WTC11 (cell line): Measurements from ENCODE around the gene ATR. TPM values are rescaled to one million over a fixed set of nuclear protein-coding genes. Genes with fewer than 3 reads are reported as not detected.

ENCODE experiments used
- ATAC-seq: fragments of 200-7000 bp; cut with Tn5 transposase; 2 replicates; pipeline ENCODE4 v1.10.0; 2021; ENCODE audit warnings: mild to moderate bottlenecking, moderate library complexity
- CTCF ChIA-PET: fragments of 300-600 bp; sonication (Branson Sonifier 250); formaldehyde crosslinking; loops from one replicate; lab custom pipeline; 2021; ENCODE audit warnings: antibody characterized with exemption; lab: Charles Lee
- POLR2A ChIA-PET: fragments of 350-600 bp; sonication (Branson Sonifier 250); formaldehyde crosslinking; loops from one replicate; lab custom pipeline; 2021; ENCODE audit warnings: antibody characterized with exemption; lab: Charles Lee
- DNase-seq: peaks from one replicate; pipeline ENCODE4 v3.0.0; 2021; ENCODE audit warnings: low spot score
- H3K27ac Mint-ChIP-seq: 2 replicates; pipeline ENCODE4 v1.8.0; 2021; ENCODE audit warnings: mixed read lengths
- H3K27me3 Mint-ChIP-seq: 2 replicates; pipeline ENCODE4 v1.8.0; 2021; ENCODE audit warnings: low read depth, mild to moderate bottlenecking, moderate library complexity, mixed read lengths
- H3K36me3 Mint-ChIP-seq: 2 replicates; pipeline ENCODE4 v1.8.0; 2021; ENCODE audit warnings: mixed read lengths
- H3K4me1 Mint-ChIP-seq: 2 replicates; pipeline ENCODE4 v1.8.0; 2022; ENCODE audit warnings: mixed read lengths
- H3K4me3 Mint-ChIP-seq: 2 replicates; pipeline ENCODE4 v1.8.0; 2021; ENCODE audit warnings: mild to moderate bottlenecking, moderate library complexity, mixed read lengths
- H3K9me3 Mint-ChIP-seq: 2 replicates; pipeline ENCODE4 v1.8.0; 2021; ENCODE audit warnings: mixed read lengths
- CREB1 ChIP-seq: sonication (generic); formaldehyde crosslinking; IDR thresholded peaks from 2 replicates; pipeline ENCODE4 v1.8.0; 2023; ENCODE audit warnings: mild to moderate bottlenecking, missing genetic modification reagents
- NFATC4 ChIP-seq: fragments of 250-450 bp; sonication (Bioruptor Pico); IDR thresholded peaks from 2 replicates; pipeline ENCODE4 v1.9.0; 2021; ENCODE audit warnings: mild to moderate bottlenecking
- NFE2L1 ChIP-seq: sonication (generic); formaldehyde crosslinking; IDR thresholded peaks from 2 replicates; pipeline ENCODE4 v1.8.1; 2023; ENCODE audit warnings: missing genetic modification reagents
- OVOL2 ChIP-seq: fragments of 250-450 bp; sonication (Bioruptor Pico); IDR thresholded peaks from 2 replicates; pipeline ENCODE4 v1.9.0; 2021; ENCODE audit warnings: mild to moderate bottlenecking, borderline replicate concordance
- RORB ChIP-seq: fragments of 250-450 bp; sonication (Bioruptor Pico); IDR thresholded peaks from 2 replicates; pipeline ENCODE4 v1.9.0; 2021; ENCODE audit warnings: mild to moderate bottlenecking
- TP53 ChIP-seq: sonication (generic); formaldehyde crosslinking; IDR thresholded peaks from 2 replicates; pipeline ENCODE4 v1.8.1; 2023; ENCODE audit warnings: mild to moderate bottlenecking, missing genetic modification reagents
- ZNF423 ChIP-seq: fragments of 250-450 bp; sonication (Bioruptor Pico); IDR thresholded peaks from 2 replicates; pipeline ENCODE4 v2.1.2; 2022; ENCODE audit warnings: mild to moderate bottlenecking, moderate library complexity
- total RNA-seq: library from RNA; stranded (reverse); gene quantifications from 3 replicates; pipeline ENCODE4 v1.2.3, GENCODE V29; 2021
- TF ChIP-seq, protein P1 (sequence below): sonication (generic); formaldehyde crosslinking; IDR thresholded peaks from 2 replicates; pipeline ENCODE4 v1.8.0; 2023; ENCODE audit warnings: missing genetic modification reagents, mild to moderate bottlenecking, borderline replicate concordance
- TF ChIP-seq, protein P2 (sequence below): sonication (generic); formaldehyde crosslinking; IDR thresholded peaks from 2 replicates; pipeline ENCODE4 v1.8.1; 2022; ENCODE audit warnings: missing genetic modification reagents, borderline replicate concordance
- TF ChIP-seq, protein P3 (sequence below): sonication (generic); formaldehyde crosslinking; IDR thresholded peaks from 2 replicates; pipeline ENCODE4 v1.8.0; 2023; ENCODE audit warnings: mild to moderate bottlenecking, missing genetic modification reagents
- TF ChIP-seq, protein P4 (sequence below): sonication (generic); formaldehyde crosslinking; IDR thresholded peaks from 2 replicates; pipeline ENCODE4 v1.8.0; 2022; ENCODE audit warnings: mild to moderate bottlenecking, missing genetic modification reagents
- TF ChIP-seq, protein P5 (sequence below): fragments of 200-600 bp; IDR thresholded peaks from 2 replicates; pipeline ENCODE4 v1.8.0; 2022; ENCODE audit warnings: antibody characterized with exemption
- TF ChIP-seq, protein P6 (sequence below): sonication (generic); formaldehyde crosslinking; conservative IDR thresholded peaks from 2 replicates; pipeline ENCODE4 v1.8.1; 2023; ENCODE audit warnings: mild to moderate bottlenecking, low read depth, missing genetic modification reagents, moderate library complexity

The ATR gene
- total RNA-seq, 1 experiment from 2014 or later, result 26.7 TPM

DNA sequence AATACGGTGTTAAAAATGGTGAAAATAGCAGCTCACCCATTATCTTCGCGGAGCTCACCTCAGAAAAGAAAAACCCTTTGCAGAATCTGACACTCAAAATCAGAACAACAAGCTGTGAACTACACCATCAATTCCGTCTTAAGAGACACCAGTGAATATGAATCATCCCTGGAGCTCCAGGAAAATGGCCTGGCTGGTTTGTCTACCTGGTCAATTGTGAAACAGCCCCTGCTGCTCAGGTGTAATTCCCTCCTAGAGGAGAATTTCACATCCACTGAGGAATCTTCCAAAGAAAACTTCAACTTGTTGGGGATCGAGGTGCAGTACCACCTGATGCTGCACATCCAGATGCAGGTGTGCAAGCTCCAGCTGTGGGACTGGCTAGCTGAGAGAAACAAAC lies 127.7 kb downstream of the ATR start:
- H3K36me3 Mint-ChIP-seq, result peaks cover 3% of the 10 kb centered on the region; the same call in 1 of the 2 replicates

DNA sequence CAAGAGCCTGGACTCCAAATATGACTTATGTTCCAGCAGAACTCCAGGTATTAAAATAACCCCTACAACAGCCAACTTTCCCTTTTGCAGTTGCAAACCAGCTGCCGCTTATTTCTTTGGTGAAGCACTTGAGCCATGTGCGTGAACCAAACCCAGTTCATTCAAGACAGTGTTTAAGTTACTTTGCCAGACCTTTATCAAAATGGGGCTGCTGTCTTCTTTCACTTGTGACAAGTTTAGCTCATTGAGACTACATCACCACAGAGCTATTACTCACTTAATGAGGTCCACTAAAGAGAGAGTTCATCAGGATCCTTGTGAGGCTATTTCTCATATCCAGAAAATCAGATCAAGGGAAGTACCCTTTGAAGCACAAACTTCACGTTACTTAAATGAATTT lies 128.3 kb downstream of the ATR start:
- CTCF ChIA-PET, result no interaction called here
- DNase-seq (no peak), ATAC-seq (no peak)
- H3K4me3 Mint-ChIP-seq, result no peak overlapping the region
- peaks cover 3% of the 10 kb centered on the region; the same call in 1 of the 2 replicates for H3K36me3 Mint-ChIP-seq
- no peaks in the 10 kb centered on the region for H3K9me3 Mint-ChIP-seq
- POLR2A ChIA-PET, result no interaction called here
- H3K27me3 Mint-ChIP-seq, result no peaks in the 10 kb centered on the region; the same call in 1 of the 2 replicates
- H3K27ac Mint-ChIP-seq, result no peak overlapping the region
- TF ChIP-seq, protein P1, sequence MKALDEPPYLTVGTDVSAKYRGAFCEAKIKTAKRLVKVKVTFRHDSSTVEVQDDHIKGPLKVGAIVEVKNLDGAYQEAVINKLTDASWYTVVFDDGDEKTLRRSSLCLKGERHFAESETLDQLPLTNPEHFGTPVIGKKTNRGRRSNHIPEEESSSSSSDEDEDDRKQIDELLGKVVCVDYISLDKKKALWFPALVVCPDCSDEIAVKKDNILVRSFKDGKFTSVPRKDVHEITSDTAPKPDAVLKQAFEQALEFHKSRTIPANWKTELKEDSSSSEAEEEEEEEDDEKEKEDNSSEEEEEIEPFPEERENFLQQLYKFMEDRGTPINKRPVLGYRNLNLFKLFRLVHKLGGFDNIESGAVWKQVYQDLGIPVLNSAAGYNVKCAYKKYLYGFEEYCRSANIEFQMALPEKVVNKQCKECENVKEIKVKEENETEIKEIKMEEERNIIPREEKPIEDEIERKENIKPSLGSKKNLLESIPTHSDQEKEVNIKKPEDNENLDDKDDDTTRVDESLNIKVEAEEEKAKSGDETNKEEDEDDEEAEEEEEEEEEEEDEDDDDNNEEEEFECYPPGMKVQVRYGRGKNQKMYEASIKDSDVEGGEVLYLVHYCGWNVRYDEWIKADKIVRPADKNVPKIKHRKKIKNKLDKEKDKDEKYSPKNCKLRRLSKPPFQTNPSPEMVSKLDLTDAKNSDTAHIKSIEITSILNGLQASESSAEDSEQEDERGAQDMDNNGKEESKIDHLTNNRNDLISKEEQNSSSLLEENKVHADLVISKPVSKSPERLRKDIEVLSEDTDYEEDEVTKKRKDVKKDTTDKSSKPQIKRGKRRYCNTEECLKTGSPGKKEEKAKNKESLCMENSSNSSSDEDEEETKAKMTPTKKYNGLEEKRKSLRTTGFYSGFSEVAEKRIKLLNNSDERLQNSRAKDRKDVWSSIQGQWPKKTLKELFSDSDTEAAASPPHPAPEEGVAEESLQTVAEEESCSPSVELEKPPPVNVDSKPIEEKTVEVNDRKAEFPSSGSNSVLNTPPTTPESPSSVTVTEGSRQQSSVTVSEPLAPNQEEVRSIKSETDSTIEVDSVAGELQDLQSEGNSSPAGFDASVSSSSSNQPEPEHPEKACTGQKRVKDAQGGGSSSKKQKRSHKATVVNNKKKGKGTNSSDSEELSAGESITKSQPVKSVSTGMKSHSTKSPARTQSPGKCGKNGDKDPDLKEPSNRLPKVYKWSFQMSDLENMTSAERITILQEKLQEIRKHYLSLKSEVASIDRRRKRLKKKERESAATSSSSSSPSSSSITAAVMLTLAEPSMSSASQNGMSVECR, result no peak
- no peak for TF ChIP-seq NFE2L1 (CRISPR knock-in tag)
- TF ChIP-seq, protein P2, sequence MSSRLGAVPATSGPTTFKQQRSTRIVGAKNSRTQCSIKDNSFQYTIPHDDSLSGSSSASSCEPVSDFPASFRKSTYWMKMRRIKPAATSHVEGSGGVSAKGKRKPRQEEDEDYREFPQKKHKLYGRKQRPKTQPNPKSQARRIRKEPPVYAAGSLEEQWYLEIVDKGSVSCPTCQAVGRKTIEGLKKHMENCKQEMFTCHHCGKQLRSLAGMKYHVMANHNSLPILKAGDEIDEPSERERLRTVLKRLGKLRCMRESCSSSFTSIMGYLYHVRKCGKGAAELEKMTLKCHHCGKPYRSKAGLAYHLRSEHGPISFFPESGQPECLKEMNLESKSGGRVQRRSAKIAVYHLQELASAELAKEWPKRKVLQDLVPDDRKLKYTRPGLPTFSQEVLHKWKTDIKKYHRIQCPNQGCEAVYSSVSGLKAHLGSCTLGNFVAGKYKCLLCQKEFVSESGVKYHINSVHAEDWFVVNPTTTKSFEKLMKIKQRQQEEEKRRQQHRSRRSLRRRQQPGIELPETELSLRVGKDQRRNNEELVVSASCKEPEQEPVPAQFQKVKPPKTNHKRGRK, result no peak
- H3K4me1 Mint-ChIP-seq, result peaks cover 13% of the 10 kb centered on the region

More for the DNA sequence above, 127.7 kb downstream of the ATR start:
- Mint-ChIP-seq H3K4me1 (peaks cover 13% of the 10 kb centered on the region), H3K9me3 (no peaks in the 10 kb centered on the region), H3K27ac (no peak overlapping the region), H3K4me3 (no peak overlapping the region), H3K27me3 (no peaks in the 10 kb centered on the region; the same call in 1 of the 2 replicates)
- ATAC-seq, result no peak
- CTCF ChIA-PET, result no interaction called here
- no peak for DNase-seq
- TF ChIP-seq, protein P3, sequence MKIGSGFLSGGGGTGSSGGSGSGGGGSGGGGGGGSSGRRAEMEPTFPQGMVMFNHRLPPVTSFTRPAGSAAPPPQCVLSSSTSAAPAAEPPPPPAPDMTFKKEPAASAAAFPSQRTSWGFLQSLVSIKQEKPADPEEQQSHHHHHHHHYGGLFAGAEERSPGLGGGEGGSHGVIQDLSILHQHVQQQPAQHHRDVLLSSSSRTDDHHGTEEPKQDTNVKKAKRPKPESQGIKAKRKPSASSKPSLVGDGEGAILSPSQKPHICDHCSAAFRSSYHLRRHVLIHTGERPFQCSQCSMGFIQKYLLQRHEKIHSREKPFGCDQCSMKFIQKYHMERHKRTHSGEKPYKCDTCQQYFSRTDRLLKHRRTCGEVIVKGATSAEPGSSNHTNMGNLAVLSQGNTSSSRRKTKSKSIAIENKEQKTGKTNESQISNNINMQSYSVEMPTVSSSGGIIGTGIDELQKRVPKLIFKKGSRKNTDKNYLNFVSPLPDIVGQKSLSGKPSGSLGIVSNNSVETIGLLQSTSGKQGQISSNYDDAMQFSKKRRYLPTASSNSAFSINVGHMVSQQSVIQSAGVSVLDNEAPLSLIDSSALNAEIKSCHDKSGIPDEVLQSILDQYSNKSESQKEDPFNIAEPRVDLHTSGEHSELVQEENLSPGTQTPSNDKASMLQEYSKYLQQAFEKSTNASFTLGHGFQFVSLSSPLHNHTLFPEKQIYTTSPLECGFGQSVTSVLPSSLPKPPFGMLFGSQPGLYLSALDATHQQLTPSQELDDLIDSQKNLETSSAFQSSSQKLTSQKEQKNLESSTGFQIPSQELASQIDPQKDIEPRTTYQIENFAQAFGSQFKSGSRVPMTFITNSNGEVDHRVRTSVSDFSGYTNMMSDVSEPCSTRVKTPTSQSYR, result no peak
- TF ChIP-seq NFATC4 (CRISPR knock-in tag) (no peak), ZNF423 (CRISPR knock-in tag) (no peak), OVOL2 (CRISPR knock-in tag) (no peak), TP53 (no peak)
- TF ChIP-seq, protein P4, sequence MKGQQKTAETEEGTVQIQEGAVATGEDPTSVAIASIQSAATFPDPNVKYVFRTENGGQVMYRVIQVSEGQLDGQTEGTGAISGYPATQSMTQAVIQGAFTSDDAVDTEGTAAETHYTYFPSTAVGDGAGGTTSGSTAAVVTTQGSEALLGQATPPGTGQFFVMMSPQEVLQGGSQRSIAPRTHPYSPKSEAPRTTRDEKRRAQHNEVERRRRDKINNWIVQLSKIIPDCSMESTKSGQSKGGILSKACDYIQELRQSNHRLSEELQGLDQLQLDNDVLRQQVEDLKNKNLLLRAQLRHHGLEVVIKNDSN (CRISPR knock-in tag), result no peak
- POLR2A ChIA-PET, result no interaction called here

DNA sequence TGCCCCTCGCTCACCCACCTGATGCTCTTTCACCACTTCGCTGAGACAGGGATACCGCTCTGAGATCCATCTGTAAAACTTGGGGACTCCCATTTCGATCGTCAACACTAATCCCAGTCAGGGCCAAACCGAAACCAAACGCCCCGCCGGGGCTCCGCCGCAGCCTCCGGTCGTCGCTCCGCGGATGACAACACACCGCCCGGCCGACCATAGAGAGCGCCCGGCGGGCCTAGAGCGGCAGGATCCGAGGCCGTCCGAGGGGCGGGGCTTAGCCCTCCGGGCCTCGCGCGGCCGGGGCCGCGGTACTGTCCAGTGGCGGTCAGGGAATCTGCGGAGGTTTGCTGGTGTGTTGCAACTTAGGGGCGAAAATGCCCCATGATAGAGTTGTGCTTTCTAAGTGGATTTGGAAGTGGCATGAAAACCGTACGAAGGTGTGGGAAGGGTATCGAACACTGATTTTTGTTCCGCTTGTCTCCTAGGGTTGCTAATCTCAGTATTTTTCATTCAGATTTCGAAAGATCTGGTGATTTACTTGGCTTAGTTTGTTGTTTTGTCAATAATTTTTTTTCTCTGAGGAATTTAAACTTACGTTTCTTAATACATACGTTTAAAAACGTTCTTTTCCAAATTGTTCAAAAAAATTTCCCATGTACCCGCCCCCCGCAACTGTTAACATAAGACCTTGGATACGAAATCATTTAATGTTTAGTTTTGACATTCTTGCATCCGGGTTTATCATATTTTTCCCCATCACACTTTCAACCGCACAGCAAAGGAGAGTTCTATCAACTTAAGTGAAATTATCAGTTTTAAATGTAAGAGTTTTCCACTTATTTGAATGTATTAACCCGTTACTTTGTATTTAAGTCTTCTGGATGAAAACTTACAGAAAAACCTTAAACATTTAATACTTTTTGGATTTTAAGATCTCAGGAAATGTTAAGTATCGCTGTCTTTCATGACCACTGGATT lies 130.4 kb downstream of the ATR start, which contains the start of gene XRN1:
Gene XRN1 (minus strand): TSS at position 186 of the 972 bp plus-strand sequence. CDS start 93 bp downstream, at position 93.
- ChIA-PET POLR2A (interaction anchor here (0.5 kb wide), 1 partner anchor 435 kb away, joined by 6 read pairs; no protein-coding TSS in a partner anchor), CTCF (no interaction called here)
- ATAC-seq (peak; percentile 100), DNase-seq (peak; percentile 98)
- Mint-ChIP-seq H3K9me3 (peaks cover 6% of the 10 kb centered on the region), H3K27me3 (no peaks in the 10 kb centered on the region; the same call in 1 of the 2 replicates), H3K4me1 (peaks cover 19% of the 10 kb centered on the region), H3K27ac (peak within 1 kb of the TSS; percentile 99), H3K36me3 (peaks cover 10% of the 10 kb centered on the region), H3K4me3 (peak within 1 kb of the TSS; percentile 98)
- TF ChIP-seq CREB1, result 0 out of 2 replicates have a peak, but pooled peaks have one; percentile 28
- TF ChIP-seq, protein P5, sequence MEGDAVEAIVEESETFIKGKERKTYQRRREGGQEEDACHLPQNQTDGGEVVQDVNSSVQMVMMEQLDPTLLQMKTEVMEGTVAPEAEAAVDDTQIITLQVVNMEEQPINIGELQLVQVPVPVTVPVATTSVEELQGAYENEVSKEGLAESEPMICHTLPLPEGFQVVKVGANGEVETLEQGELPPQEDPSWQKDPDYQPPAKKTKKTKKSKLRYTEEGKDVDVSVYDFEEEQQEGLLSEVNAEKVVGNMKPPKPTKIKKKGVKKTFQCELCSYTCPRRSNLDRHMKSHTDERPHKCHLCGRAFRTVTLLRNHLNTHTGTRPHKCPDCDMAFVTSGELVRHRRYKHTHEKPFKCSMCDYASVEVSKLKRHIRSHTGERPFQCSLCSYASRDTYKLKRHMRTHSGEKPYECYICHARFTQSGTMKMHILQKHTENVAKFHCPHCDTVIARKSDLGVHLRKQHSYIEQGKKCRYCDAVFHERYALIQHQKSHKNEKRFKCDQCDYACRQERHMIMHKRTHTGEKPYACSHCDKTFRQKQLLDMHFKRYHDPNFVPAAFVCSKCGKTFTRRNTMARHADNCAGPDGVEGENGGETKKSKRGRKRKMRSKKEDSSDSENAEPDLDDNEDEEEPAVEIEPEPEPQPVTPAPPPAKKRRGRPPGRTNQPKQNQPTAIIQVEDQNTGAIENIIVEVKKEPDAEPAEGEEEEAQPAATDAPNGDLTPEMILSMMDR, result no peak
- TF ChIP-seq, protein P2, result no peak
- no peak for TF ChIP-seq RORB
- TF ChIP-seq, protein P6, sequence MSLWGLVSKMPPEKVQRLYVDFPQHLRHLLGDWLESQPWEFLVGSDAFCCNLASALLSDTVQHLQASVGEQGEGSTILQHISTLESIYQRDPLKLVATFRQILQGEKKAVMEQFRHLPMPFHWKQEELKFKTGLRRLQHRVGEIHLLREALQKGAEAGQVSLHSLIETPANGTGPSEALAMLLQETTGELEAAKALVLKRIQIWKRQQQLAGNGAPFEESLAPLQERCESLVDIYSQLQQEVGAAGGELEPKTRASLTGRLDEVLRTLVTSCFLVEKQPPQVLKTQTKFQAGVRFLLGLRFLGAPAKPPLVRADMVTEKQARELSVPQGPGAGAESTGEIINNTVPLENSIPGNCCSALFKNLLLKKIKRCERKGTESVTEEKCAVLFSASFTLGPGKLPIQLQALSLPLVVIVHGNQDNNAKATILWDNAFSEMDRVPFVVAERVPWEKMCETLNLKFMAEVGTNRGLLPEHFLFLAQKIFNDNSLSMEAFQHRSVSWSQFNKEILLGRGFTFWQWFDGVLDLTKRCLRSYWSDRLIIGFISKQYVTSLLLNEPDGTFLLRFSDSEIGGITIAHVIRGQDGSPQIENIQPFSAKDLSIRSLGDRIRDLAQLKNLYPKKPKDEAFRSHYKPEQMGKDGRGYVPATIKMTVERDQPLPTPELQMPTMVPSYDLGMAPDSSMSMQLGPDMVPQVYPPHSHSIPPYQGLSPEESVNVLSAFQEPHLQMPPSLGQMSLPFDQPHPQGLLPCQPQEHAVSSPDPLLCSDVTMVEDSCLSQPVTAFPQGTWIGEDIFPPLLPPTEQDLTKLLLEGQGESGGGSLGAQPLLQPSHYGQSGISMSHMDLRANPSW (CRISPR knock-in tag), result no peak
